ENCODE data around the gene HPX. TPM values are rescaled to one million over a fixed set of nuclear protein-coding genes. Genes with fewer than 3 reads are reported as not detected.

The HPX gene
- total and polyA plus RNA-seq, 12 donors, result 0.26 to 25.2 (median 1.7) TPM

DNA sequence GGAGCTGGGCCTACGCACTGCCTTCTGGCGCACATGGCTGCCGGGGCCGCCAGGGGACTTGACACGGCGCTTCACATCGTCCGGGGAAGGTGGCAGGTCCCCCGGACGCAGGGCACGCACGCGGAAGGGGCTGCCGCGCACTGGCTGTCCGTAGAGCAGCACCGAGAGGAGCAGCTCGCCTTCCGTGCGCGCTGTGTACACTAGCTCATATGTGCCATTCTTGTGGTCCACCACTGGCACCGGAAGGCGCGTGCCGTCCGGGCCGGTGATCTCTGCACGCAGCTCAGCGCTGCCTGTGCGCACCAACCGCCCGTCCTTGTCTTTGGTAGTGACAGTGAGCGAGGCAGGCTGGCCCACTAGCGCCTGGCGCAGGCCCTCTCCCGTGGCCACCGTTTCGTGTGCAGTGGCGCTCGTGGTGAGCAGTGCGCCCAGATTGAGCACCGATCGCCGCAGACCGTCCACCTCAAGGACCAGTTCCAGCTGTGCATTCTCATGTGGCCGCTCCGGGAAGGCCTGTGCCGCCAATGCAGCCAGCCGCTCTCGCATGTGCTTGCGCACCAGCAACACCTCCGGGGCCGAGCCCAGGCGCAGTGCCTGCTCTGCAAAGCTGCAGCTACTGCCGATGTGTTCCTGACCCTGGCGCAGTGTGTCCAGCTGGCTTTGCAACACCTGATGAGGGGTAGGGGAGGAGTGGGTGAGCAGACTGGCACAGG lies 15.7 kb upstream of the HPX start:
- Histone ChIP-seq H3K4me1 (replicated peaks in 1 of 2) (no peaks in the 10 kb centered on the region), H3K27ac (no peak overlapping the region), H3K9me3 (replicated peaks in 1 of 3) (no peaks in the 10 kb centered on the region), H3K27me3 (no peaks in the 10 kb centered on the region), H3K36me3 (replicated peaks in 1 of 2) (peaks cover 0 to 63% of the 10 kb centered on the region in 2 donors), H3K4me3 (no peak overlapping the region)
- intact Hi-C loops (cut with DNase I), result no loop called here
- TF ChIP-seq, protein P1, sequence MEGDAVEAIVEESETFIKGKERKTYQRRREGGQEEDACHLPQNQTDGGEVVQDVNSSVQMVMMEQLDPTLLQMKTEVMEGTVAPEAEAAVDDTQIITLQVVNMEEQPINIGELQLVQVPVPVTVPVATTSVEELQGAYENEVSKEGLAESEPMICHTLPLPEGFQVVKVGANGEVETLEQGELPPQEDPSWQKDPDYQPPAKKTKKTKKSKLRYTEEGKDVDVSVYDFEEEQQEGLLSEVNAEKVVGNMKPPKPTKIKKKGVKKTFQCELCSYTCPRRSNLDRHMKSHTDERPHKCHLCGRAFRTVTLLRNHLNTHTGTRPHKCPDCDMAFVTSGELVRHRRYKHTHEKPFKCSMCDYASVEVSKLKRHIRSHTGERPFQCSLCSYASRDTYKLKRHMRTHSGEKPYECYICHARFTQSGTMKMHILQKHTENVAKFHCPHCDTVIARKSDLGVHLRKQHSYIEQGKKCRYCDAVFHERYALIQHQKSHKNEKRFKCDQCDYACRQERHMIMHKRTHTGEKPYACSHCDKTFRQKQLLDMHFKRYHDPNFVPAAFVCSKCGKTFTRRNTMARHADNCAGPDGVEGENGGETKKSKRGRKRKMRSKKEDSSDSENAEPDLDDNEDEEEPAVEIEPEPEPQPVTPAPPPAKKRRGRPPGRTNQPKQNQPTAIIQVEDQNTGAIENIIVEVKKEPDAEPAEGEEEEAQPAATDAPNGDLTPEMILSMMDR (IDR thresholded peaks at IDR 0.05), result no peak
- TF ChIP-seq POLR2A (IDR thresholded peaks at IDR 0.05), result no peak
- no peak for DNase-seq
- WGBS, 4 donors, result 94 to 96% (median 96%) methylated on average over 10 to 56 of the region's 56 CpGs

DNA sequence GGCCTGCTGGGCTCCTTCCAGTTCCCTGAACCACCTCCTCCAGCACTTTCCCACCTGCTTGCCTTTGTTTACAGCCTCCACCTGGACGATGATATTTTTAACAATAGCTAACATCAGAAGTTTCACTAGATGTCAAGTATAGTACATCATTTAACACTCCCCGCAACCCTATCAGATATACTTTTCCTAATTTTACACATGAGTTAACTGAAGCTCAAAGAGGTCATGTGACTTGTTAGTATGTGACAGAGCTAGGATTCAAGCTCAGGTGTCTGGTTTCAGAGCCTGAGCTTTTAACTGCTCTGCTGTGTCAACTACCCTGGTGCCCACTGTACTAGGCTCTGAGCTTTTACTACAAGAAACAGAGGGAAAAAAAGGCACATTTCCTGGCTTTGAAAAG lies 14.3 kb upstream of the HPX start:
- TF ChIP-seq, protein P1 (IDR thresholded peaks at IDR 0.05), result no peak
- no peak for TF ChIP-seq POLR2A (IDR thresholded peaks at IDR 0.05)
- DNase-seq, result no peak
- Histone ChIP-seq H3K9me3 (replicated peaks in 1 of 3) (no peaks in the 10 kb centered on the region), H3K27me3 (no peaks in the 10 kb centered on the region), H3K4me1 (replicated peaks in 1 of 2) (no peaks in the 10 kb centered on the region), H3K36me3 (replicated peaks in 1 of 2) (peaks cover 0 to 78% of the 10 kb centered on the region in 2 donors), H3K27ac (no peak overlapping the region), H3K4me3 (no peak overlapping the region)
- WGBS, 4 donors, result 52 to 92% (median 87%) methylated on average over 2 of the region's 2 CpGs
- intact Hi-C loops (cut with DNase I), result no loop called here

DNA sequence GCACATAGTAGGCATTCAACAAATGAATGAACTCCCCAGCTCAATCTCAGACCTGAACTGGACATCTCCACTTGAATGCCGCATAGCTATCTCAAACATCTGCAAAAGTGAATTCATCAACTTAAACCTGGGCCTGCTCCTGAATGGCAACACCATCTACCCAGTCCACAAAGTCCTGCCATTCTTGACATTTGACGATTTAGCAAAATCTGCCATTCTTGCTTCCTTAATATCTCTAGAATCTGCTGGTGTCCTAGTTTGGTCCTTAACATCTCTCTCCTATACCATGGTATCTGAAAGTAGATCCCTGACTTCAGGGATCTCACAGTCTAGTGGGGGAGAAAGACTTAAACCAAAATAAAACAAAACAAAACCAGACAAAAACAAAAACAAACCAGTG lies 12.4 kb upstream of the HPX start:
- 83 to 92% (median 88%) methylated on average over 2 of the region's 2 CpGs for WGBS, 4 donors
- H3K4me3 ChIP-seq, result no peak overlapping the region
- no peak for DNase-seq
- H3K27ac ChIP-seq, result no peak overlapping the region
- TF ChIP-seq POLR2A (IDR thresholded peaks at IDR 0.05), result no peak
- TF ChIP-seq, protein P1 (IDR thresholded peaks at IDR 0.05), result no peak
- intact Hi-C loops (cut with DNase I), result no loop called here
- H3K9me3 ChIP-seq (replicated peaks in 1 of 3), result no peaks in the 10 kb centered on the region
- no peaks in the 10 kb centered on the region for H3K4me1 ChIP-seq (replicated peaks in 1 of 2)
- H3K36me3 ChIP-seq (replicated peaks in 1 of 2), result peaks cover 0 to 89% of the 10 kb centered on the region in 2 donors
- H3K27me3 ChIP-seq, result no peaks in the 10 kb centered on the region

- intact Hi-C loops (cut with DNase I), result no loop called here
- H3K4me1 ChIP-seq (replicated peaks in 1 of 2), result no peaks in the 10 kb centered on the region
- H3K27ac ChIP-seq, result no peak overlapping the region
- H3K4me3 ChIP-seq, result no peak overlapping the region
- no peaks in the 10 kb centered on the region for H3K9me3 ChIP-seq (replicated peaks in 1 of 3)
- 82 to 91% (median 86%) methylated on average over 2 to 3 of the region's 3 CpGs for WGBS, 4 donors
- H3K36me3 ChIP-seq (replicated peaks in 1 of 2), result peaks cover 0 to 84% of the 10 kb centered on the region in 2 donors
- no peak for TF ChIP-seq POLR2A (IDR thresholded peaks at IDR 0.05)
- TF ChIP-seq, protein P1 (IDR thresholded peaks at IDR 0.05), result no peak
- DNase-seq, result no peak
- no peaks in the 10 kb centered on the region for H3K27me3 ChIP-seq
Measured at GRCh38 chr11:6452219-6452618, 11.4 kb upstream of the HPX start.

All from adrenal gland (tissue), 12 donors.